ENCODE results near the gene PILRB.
"Not testable (repeated sequence)": the region's sequence is repeated elsewhere in the genome, so short reads cannot be mapped to it uniquely, and the experiment has no call there.

The PILRB gene

GRCh38 chr7:100374601-100375000 lies 16.7 kb downstream of the PILRB start:
- H3K4me1 ChIP-seq, result peaks cover 13% of the 10 kb centered on the region

GRCh38 chr7:100376066-100376465 lies 18.1 kb downstream of the PILRB start:
- no peak for DNase-seq (ENCODE audit: low spot score in 2 of 2)
- Histone ChIP-seq H3K4me1 (no peaks in the 10 kb centered on the region; the same call in 1 of the 2 replicates), H3K36me3 (replicated peaks) (no peaks in the 10 kb centered on the region; the same call in 1 of the 2 replicates), H3K27me3 (ENCODE audit: low read depth) (no peaks in the 10 kb centered on the region), H3K4me3 (no peak overlapping the region), H3K9me3 (no peaks in the 10 kb centered on the region)
- in situ Hi-C loops (cut with MboI; ENCODE audit: low sequenced_read_pairs), result no loop called here

More at GRCh38 chr7:100374601-100375000, 16.7 kb downstream of the PILRB start:
- H3K27me3 ChIP-seq (ENCODE audit: low read depth), result no peaks in the 10 kb centered on the region
- no peaks in the 10 kb centered on the region; the same call in 1 of the 2 replicates for H3K36me3 ChIP-seq (replicated peaks)
- in situ Hi-C loops (cut with MboI; ENCODE audit: low sequenced_read_pairs), result no loop called here
- no peaks in the 10 kb centered on the region for H3K9me3 ChIP-seq
- H3K4me3 ChIP-seq, result no peak overlapping the region
- DNase-seq (ENCODE audit: low spot score in 2 of 2), result no peak

GRCh38 chr7:100378114-100378755 lies 20.3 kb downstream of the PILRB start:
- no peak overlapping the region for H3K4me3 ChIP-seq
- no peak for DNase-seq (ENCODE audit: low spot score in 2 of 2)
- no peaks in the 10 kb centered on the region for H3K36me3 ChIP-seq (replicated peaks)
- H3K4me1 ChIP-seq, result no peaks in the 10 kb centered on the region
- in situ Hi-C loops (cut with MboI; ENCODE audit: low sequenced_read_pairs), result no loop called here
- no peaks in the 10 kb centered on the region for H3K27me3 ChIP-seq (ENCODE audit: low read depth)
- no peaks in the 10 kb centered on the region for H3K9me3 ChIP-seq

GRCh38 chr7:100380196-100380595 lies 22.3 kb downstream of the PILRB start:
- no peak for DNase-seq (ENCODE audit: low spot score in 2 of 2)
- in situ Hi-C loops (cut with MboI; ENCODE audit: low sequenced_read_pairs), result no loop called here

GRCh38 chr7:100381531-100382233 lies 23.8 kb downstream of the PILRB start:
- H3K36me3 ChIP-seq (replicated peaks); in situ Hi-C loops (cut with MboI; ENCODE audit: low sequenced_read_pairs); H3K4me3 ChIP-seq; H3K4me1 ChIP-seq; H3K9me3 ChIP-seq; DNase-seq (ENCODE audit: low spot score in 2 of 2); H3K27me3 ChIP-seq (ENCODE audit: low read depth): not testable (repeated sequence)

More at GRCh38 chr7:100380196-100380595, 22.3 kb downstream of the PILRB start:
- no peaks in the 10 kb centered on the region for H3K36me3 ChIP-seq (replicated peaks)
- H3K4me3 ChIP-seq, result no peak overlapping the region
- H3K27me3 ChIP-seq (ENCODE audit: low read depth), result no peaks in the 10 kb centered on the region
- H3K9me3 ChIP-seq, result no peaks in the 10 kb centered on the region
- no peaks in the 10 kb centered on the region for H3K4me1 ChIP-seq

GRCh38 chr7:100382234-100382853 lies 24.4 kb downstream of the PILRB start:
- H3K36me3 ChIP-seq (replicated peaks); in situ Hi-C loops (cut with MboI; ENCODE audit: low sequenced_read_pairs); H3K9me3 ChIP-seq; H3K4me3 ChIP-seq; H3K27me3 ChIP-seq (ENCODE audit: low read depth); H3K4me1 ChIP-seq; DNase-seq (ENCODE audit: low spot score in 2 of 2): not testable (repeated sequence)

- Histone ChIP-seq H3K4me3 (no peak overlapping the region), H3K27me3 (ENCODE audit: low read depth) (0 out of 2 replicates have a peak, but pooled peaks cover 2% of the 10 kb centered on the region), H3K9me3 (no peaks in the 10 kb centered on the region), H3K4me1 (no peaks in the 10 kb centered on the region), H3K36me3 (replicated peaks) (no peaks in the 10 kb centered on the region)
- DNase-seq (ENCODE audit: low spot score in 2 of 2), result no peak
- in situ Hi-C loops (cut with MboI; ENCODE audit: low sequenced_read_pairs), result no loop called here
These were observed 26.8 kb downstream of the PILRB start for GRCh38 chr7:100384628-100385294.

- H3K9me3 ChIP-seq, result no peaks in the 10 kb centered on the region
- in situ Hi-C loops (cut with MboI; ENCODE audit: low sequenced_read_pairs), result no loop called here
- no peak overlapping the region for H3K4me3 ChIP-seq
- no peaks in the 10 kb centered on the region for H3K4me1 ChIP-seq
- 0 out of 2 replicates have a peak, but pooled peaks cover 2% of the 10 kb centered on the region for H3K27me3 ChIP-seq (ENCODE audit: low read depth)
- H3K36me3 ChIP-seq (replicated peaks), result no peaks in the 10 kb centered on the region
- no peak for DNase-seq (ENCODE audit: low spot score in 2 of 2)
These were observed 29.0 kb downstream of the PILRB start for GRCh38 chr7:100386940-100387339.

- Histone ChIP-seq H3K4me1 (no peaks in the 10 kb centered on the region), H3K9me3 (no peaks in the 10 kb centered on the region), H3K27me3 (ENCODE audit: low read depth) (0 out of 2 replicates have a peak, but pooled peaks cover 2% of the 10 kb centered on the region), H3K4me3 (no peak overlapping the region), H3K36me3 (replicated peaks) (no peaks in the 10 kb centered on the region)
- in situ Hi-C loops (cut with MboI; ENCODE audit: low sequenced_read_pairs), result no loop called here
- DNase-seq (ENCODE audit: low spot score in 2 of 2), result no peak
These were observed 29.8 kb downstream of the PILRB start for GRCh38 chr7:100387695-100388094.

- Histone ChIP-seq H3K4me1 (no peaks in the 10 kb centered on the region), H3K27me3 (ENCODE audit: low read depth) (0 out of 2 replicates have a peak, but pooled peaks cover 2% of the 10 kb centered on the region), H3K36me3 (replicated peaks) (no peaks in the 10 kb centered on the region), H3K4me3 (no peak overlapping the region), H3K9me3 (no peaks in the 10 kb centered on the region)
- in situ Hi-C loops (cut with MboI; ENCODE audit: low sequenced_read_pairs), result no loop called here
- DNase-seq (ENCODE audit: low spot score in 2 of 2), result no peak
These were observed 31.6 kb downstream of the PILRB start for GRCh38 chr7:100389437-100390088.

GRCh38 chr7:100390286-100391009 lies 32.5 kb downstream of the PILRB start:
- H3K36me3 ChIP-seq (replicated peaks), result no peaks in the 10 kb centered on the region
- H3K4me1 ChIP-seq, result no peaks in the 10 kb centered on the region
- no peak for DNase-seq (ENCODE audit: low spot score in 2 of 2)
- H3K9me3 ChIP-seq, result no peaks in the 10 kb centered on the region
- H3K4me3 ChIP-seq, result no peak overlapping the region
- in situ Hi-C loops (cut with MboI; ENCODE audit: low sequenced_read_pairs), result no loop called here
- H3K27me3 ChIP-seq (ENCODE audit: low read depth), result 0 out of 2 replicates have a peak, but pooled peaks cover 2% of the 10 kb centered on the region

- Histone ChIP-seq H3K4me3 (no peak overlapping the region), H3K9me3 (no peaks in the 10 kb centered on the region), H3K4me1 (no peaks in the 10 kb centered on the region), H3K27me3 (ENCODE audit: low read depth) (0 out of 2 replicates have a peak, but pooled peaks cover 2% of the 10 kb centered on the region), H3K36me3 (replicated peaks) (no peaks in the 10 kb centered on the region)
- DNase-seq (ENCODE audit: low spot score in 2 of 2), result no peak
- in situ Hi-C loops (cut with MboI; ENCODE audit: low sequenced_read_pairs), result no loop called here
These were observed 35.5 kb downstream of the PILRB start for GRCh38 chr7:100393233-100393905.
